Brain microvascular endothelial cell (primary cell): ENCODE measurements around the gene CCDC183.
A peak's percentile ranks its signal among the peaks of the same experiment; 100 is the strongest.
"Not testable (repeated sequence)": the region's sequence is repeated elsewhere in the genome, so short reads cannot be mapped to it uniquely, and the experiment has no call there.

Source experiments
- DNase-seq: peaks from one replicate; pipeline ENCODE4 v3.0.0-alpha.2; 2020
- H3K27ac ChIP-seq: fragments of 250-450 bp; sonication (Bioruptor Pico); 2 replicates; pipeline ENCODE4 v1.5.1; 2020; ENCODE audit warnings: mild to moderate bottlenecking, moderate library complexity
- H3K27me3 ChIP-seq: fragments of 250-450 bp; sonication (Bioruptor Pico); replicated peaks from 2 replicates; pipeline ENCODE4 v1.5.1; 2020; ENCODE audit warnings: mild to moderate bottlenecking
- H3K36me3 ChIP-seq: fragments of 250-450 bp; sonication (Bioruptor Pico); replicated peaks from 2 replicates; pipeline ENCODE4 v1.5.1; 2020; ENCODE audit warnings: mild to moderate bottlenecking
- H3K4me3 ChIP-seq: 2 replicates; pipeline ENCODE4 v1.5.1; 2011; ENCODE audit warnings: low read depth, mild to moderate bottlenecking, control low read depth, low read length, moderate library complexity
- in situ Hi-C: cut with HindIII; loops from 2 replicates; pipeline ENCODE4 v1.10.0; 2017; ENCODE audit warnings: low sequenced_read_pairs, low pct_ligation_motif_present
- TF ChIP-seq, protein P1 (sequence below): IDR thresholded peaks from 2 replicates; pipeline ENCODE4 v1.5.1; 2011; ENCODE audit warnings: low read depth, mild to moderate bottlenecking, moderate library complexity, low read length, control low read depth, inconsistent platforms; ENCODE audit errors: missing control alignments

The CCDC183 gene

DNA sequence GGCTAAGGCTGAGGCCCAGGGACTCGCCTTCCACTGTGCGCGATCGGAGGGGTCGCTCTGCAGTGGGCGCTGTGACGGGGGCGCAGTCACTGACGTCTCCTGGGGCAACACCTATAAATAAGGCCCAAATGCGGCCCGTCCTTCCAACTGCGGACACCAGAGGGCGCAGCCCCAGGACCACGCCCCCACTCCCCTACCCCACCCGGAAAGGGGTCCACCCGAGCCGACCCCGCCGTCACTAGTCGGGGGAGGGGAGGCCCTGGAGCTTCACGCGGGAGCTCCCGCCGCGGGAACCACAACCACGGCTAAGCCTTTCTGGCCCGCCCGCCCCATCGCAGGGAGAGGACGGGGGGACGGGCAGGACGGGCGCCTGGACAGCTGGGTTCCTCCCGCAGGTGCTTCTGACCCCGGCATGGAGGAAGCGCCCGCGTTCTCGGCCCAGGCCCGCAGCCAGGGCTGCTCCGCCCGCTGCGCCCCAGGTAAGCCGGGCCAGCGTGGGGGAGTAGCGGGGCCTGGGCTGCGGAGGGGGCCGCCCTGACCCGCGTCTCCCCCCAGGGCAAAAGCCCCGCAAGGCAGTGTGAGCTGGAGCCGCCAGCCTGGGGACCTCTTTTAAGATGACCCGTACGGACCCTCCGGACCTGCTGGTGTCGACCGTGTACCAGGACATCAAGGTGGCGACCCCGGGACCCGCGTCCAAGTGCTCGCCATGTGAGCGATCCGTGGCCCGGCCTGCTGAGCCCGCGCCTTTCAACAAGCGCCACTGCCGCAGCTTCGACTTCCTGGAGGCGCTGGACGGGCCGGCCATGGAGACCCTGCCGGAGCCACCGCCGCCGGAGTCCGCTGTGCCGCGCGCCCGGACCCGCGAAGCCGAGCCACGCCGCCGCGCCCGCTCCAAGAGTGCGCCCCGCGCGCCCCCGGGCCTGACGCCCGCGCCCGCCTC is 47.9 kb downstream of the CCDC183 start:
- TF ChIP-seq, protein P1, sequence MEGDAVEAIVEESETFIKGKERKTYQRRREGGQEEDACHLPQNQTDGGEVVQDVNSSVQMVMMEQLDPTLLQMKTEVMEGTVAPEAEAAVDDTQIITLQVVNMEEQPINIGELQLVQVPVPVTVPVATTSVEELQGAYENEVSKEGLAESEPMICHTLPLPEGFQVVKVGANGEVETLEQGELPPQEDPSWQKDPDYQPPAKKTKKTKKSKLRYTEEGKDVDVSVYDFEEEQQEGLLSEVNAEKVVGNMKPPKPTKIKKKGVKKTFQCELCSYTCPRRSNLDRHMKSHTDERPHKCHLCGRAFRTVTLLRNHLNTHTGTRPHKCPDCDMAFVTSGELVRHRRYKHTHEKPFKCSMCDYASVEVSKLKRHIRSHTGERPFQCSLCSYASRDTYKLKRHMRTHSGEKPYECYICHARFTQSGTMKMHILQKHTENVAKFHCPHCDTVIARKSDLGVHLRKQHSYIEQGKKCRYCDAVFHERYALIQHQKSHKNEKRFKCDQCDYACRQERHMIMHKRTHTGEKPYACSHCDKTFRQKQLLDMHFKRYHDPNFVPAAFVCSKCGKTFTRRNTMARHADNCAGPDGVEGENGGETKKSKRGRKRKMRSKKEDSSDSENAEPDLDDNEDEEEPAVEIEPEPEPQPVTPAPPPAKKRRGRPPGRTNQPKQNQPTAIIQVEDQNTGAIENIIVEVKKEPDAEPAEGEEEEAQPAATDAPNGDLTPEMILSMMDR: peak; percentile 61
- H3K4me3 ChIP-seq, H3K27ac ChIP-seq, in situ Hi-C loops, H3K36me3 ChIP-seq, DNase-seq: not testable (repeated sequence)
- peaks cover 15% of the 10 kb centered on the region for H3K27me3 ChIP-seq

DNA sequence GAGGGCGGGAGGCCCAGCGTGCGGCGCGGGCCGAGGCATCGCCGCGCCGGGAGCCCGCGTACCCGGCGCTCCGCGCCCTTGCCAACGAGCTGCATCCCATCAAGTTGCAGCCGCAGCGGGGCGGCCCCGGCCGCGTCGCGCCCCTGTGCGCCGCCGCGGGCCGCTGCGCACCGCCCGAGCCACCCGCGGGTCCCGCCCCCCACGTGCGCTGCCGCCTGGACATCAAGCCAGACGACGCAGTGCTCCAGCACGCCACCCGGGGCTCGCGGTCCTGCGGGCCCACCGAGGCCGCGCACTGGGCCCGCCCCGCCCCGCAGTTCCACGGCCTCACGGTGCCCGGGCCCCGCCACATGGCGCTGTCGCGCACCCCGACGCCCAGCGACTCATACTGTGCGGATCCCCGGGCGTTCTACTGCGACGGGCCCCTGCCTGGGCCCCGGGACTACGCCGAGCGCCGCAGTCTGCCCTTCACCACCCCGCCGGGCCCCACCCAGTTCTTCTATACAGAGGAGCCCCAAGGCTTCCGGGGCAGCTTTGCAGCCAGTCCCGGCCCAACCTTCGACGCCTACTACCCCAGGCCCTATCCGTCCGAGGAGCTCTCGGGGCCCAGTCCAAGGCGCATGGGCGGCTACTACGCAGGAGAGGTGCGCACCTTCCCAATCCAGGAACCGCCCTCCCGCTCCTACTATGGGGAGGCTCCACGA is 48.8 kb downstream of the CCDC183 start:
- Histone ChIP-seq H3K36me3 (peaks cover 2% of the 10 kb centered on the region), H3K4me3 (no peak overlapping the region), H3K27ac (no peak overlapping the region), H3K27me3 (peaks cover 15% of the 10 kb centered on the region)
- TF ChIP-seq, protein P1: no peak
- in situ Hi-C loops: no loop called here
- no peak for DNase-seq

DNA sequence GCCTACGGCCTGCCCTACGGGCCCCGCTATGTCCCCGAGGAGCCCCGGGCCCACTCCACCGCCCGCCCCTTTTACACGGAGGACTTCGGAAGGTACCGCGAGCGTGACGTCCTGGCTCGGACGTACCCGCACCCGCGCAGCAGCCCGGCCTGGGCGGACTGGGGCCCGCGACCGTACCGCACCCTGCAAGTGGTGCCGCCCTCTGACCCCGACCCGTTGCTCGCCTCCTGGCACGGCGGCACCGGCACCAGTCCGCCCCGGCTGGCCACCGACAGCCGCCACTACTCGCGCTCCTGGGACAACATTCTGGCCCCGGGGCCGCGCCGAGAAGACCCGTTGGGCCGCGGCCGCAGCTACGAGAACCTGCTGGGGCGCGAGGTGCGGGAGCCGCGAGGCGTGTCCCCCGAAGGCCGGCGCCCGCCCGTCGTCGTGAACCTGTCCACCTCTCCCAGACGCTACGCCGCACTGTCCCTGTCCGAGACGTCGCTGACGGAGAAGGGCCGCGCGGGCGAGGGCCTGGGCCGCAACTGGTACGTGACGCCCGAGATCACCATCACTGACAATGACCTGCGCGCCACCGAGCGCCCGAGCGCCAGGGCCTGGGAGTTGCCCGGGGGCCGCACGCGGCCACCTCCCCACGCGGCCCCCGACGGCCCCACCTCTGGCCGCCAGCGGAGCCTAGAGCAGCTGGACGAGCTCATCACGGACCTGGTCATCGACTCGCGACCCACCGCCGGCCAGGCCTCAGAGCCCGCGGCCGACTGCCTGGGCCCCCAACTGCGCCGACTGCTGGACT is 49.5 kb downstream of the CCDC183 start:
- no peak for DNase-seq
- TF ChIP-seq, protein P1: no peak
- peaks cover 15% of the 10 kb centered on the region for H3K27me3 ChIP-seq
- no peak overlapping the region for H3K4me3 ChIP-seq
- peaks cover 7% of the 10 kb centered on the region for H3K36me3 ChIP-seq
- no peak overlapping the region for H3K27ac ChIP-seq
- in situ Hi-C loops: no loop called here

DNA sequence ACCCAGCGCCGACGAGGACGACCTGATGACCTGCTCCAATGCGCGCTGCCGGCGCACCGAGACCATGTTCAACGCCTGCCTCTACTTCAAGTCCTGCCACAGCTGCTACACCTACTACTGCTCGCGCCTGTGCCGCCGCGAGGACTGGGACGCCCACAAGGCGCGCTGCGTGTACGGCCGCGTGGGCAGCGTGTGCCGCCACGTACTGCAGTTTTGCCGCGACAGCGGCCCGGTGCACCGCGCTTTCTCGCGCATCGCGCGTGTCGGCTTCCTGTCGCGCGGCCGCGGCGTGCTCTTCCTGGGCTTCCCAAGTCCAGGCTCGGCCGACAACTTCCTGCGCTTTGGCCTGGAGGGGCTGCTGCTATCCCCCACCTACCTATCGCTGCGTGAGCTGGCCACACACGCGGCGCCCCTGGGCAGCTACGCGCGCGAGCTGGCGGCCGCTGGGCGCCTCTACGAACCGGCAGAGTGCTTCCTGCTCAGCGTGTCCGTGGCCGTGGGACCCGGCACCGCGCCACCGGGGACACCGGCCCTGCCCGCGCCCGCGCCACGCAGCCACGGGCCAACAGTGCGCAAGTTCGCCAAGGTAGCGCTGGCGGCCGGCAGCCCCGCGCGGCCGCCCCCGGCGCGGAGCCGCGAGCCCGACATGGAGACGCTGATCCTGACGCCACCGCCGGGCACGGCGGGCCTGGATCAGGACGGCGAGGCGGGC is 50.4 kb downstream of the CCDC183 start:
- no peak for DNase-seq

More for the DNA sequence above, 50.4 kb downstream of the CCDC183 start:
- H3K4me3 ChIP-seq: no peak overlapping the region
- peaks cover 15% of the 10 kb centered on the region for H3K27me3 ChIP-seq
- no peak overlapping the region for H3K27ac ChIP-seq
- peaks cover 16% of the 10 kb centered on the region for H3K36me3 ChIP-seq
- TF ChIP-seq, protein P1: no peak
- in situ Hi-C loops: no loop called here
